GM18907 (cell line): ENCODE data around the gene NDUFS8.
"Not testable (repeated sequence)": the region's sequence is repeated elsewhere in the genome, so short reads cannot be mapped to it uniquely, and the experiment has no call there.

ENCODE experiments used
- ATAC-seq: cut with Tn5 transposase; IDR thresholded peaks from one replicate; pipeline ENCODE4 v1.9.1; 2021; ENCODE audit warnings: mild to moderate bottlenecking, moderate library complexity; ENCODE audit not compliant: unreplicated experiment

Gene NDUFS8

GRCh38 chr11:68030318-68031143, at the start of gene NDUFS8:
Gene NDUFS8 (plus strand): TSS chr11:68030681. CDS start chr11:68032152, 1,471 bp downstream.
- ATAC-seq: peak; percentile 89

GRCh38 chr11:67981226-67981625, 49.3 kb upstream of the NDUFS8 start:
- ATAC-seq: not testable (repeated sequence)

GRCh38 chr11:67982255-67982857, 48.1 kb upstream of the NDUFS8 start:
- not testable (repeated sequence) for ATAC-seq

- no peak for ATAC-seq
Measured at GRCh38 chr11:67983951-67984350, 46.5 kb upstream of the NDUFS8 start.

- not testable (repeated sequence) for ATAC-seq
Measured at GRCh38 chr11:67985302-67985701, 45.2 kb upstream of the NDUFS8 start.

- ATAC-seq: not testable (repeated sequence)
Measured at GRCh38 chr11:67990546-67991346, 39.7 kb upstream of the NDUFS8 start.

GRCh38 chr11:67991347-67992121, 38.9 kb upstream of the NDUFS8 start:
- not testable (repeated sequence) for ATAC-seq

GRCh38 chr11:67993821-67994220, 36.7 kb upstream of the NDUFS8 start:
- not testable (repeated sequence) for ATAC-seq

- not testable (repeated sequence) for ATAC-seq
Measured at GRCh38 chr11:67994387-67994786, 36.1 kb upstream of the NDUFS8 start.

GRCh38 chr11:67995129-67995528, 35.4 kb upstream of the NDUFS8 start:
- ATAC-seq: not testable (repeated sequence)

GRCh38 chr11:67995579-67995978, 34.9 kb upstream of the NDUFS8 start:
- not testable (repeated sequence) for ATAC-seq

- no peak for ATAC-seq
Measured at GRCh38 chr11:67996051-67996450, 34.4 kb upstream of the NDUFS8 start.

GRCh38 chr11:67996622-67997474, 33.6 kb upstream of the NDUFS8 start:
- no peak for ATAC-seq

- ATAC-seq: no peak
Measured at GRCh38 chr11:67997475-67997921, 33.0 kb upstream of the NDUFS8 start.

GRCh38 chr11:67998150-67999045, 32.1 kb upstream of the NDUFS8 start:
- ATAC-seq: no peak

- no peak for ATAC-seq
Measured at GRCh38 chr11:67999201-67999629, 31.3 kb upstream of the NDUFS8 start.

GRCh38 chr11:67999704-68000103, 30.8 kb upstream of the NDUFS8 start:
- ATAC-seq: no peak

- peak; percentile 30 for ATAC-seq
Measured at GRCh38 chr11:68002575-68002937, 27.9 kb upstream of the NDUFS8 start.
